HG03135 (cell line): ENCODE results near the gene OGDHL.

ENCODE experiments used
- ATAC-seq: cut with Tn5 transposase; IDR thresholded peaks from one replicate; pipeline ENCODE4 v1.9.1; 2021; ENCODE audit warnings: mild to moderate bottlenecking, moderate library complexity; ENCODE audit not compliant: unreplicated experiment

Gene OGDHL

GRCh38 chr10:49691588-49691987 is 70.5 kb downstream of the OGDHL start:
- no peak for ATAC-seq

GRCh38 chr10:49690698-49691356 is 71.3 kb downstream of the OGDHL start:
- ATAC-seq: no peak

- ATAC-seq: no peak
These were observed 72.1 kb downstream of the OGDHL start for GRCh38 chr10:49689882-49690510.

GRCh38 chr10:49688920-49689319 is 73.2 kb downstream of the OGDHL start:
- no peak for ATAC-seq

GRCh38 chr10:49688261-49688846 is 73.8 kb downstream of the OGDHL start:
- no peak for ATAC-seq

- no peak for ATAC-seq
These were observed 75.5 kb downstream of the OGDHL start for GRCh38 chr10:49686651-49687050.
